ENCODE measurements around the gene RALBP1. TPM values are rescaled to one million over a fixed set of nuclear protein-coding genes. Genes with fewer than 3 reads are reported as not detected.

RALBP1 gene
- total RNA-seq, 1 experiment from 2014 or later: 66.2 TPM

GRCh38 chr18:9436206-9436929 lies 38.9 kb upstream of the RALBP1 start:
- ChIA-PET RAD21 (ENCODE audit: low non-redundant PET in 1 of 2, low total read pairs in 2 of 2, uncharacterized antibody in 2 of 2, unreplicated experiment in 2 of 2) (no interaction called here), POLR2A (no interaction called here), CTCF (no interaction called here)
- no peak for TF ChIP-seq FOSL1 (IDR thresholded peaks at IDR 0.05; ENCODE audit: low read depth)
- TF ChIP-seq CBX3 (IDR thresholded peaks at IDR 0.05; ENCODE audit: low read depth): no peak
- TF ChIP-seq TCF7L2 (IDR thresholded peaks at IDR 0.05; ENCODE audit: borderline replicate concordance, extremely low read depth, insufficient read depth, insufficient read length): no peak
- no peak for TF ChIP-seq ZFX (IDR thresholded peaks at IDR 0.05)
- no peak for TF ChIP-seq SIN3A (IDR thresholded peaks at IDR 0.05; ENCODE audit: low read depth)
- TF ChIP-seq POLR2AphosphoS5 (IDR thresholded peaks at IDR 0.05; ENCODE audit: low read depth, low read length): no peak
- no peaks in the 10 kb centered on the region for H4K20me1 ChIP-seq (ENCODE audit: insufficient read depth)
- H3K79me2 ChIP-seq (ENCODE audit: insufficient read depth, low read length): no peaks in the 10 kb centered on the region
- no peak for ATAC-seq
- DNase-seq (ENCODE audit: low read depth, low spot score): no peak
- H3K9ac ChIP-seq (ENCODE audit: low read length): no peak overlapping the region
- no peak overlapping the region for H3K4me2 ChIP-seq (ENCODE audit: low read length)
- intact Hi-C loops (cut with micrococcal nuclease): no loop called here
- H3K27me3 ChIP-seq (ENCODE audit: insufficient read depth, low read length): no peaks in the 10 kb centered on the region
- no peak overlapping the region for H3K27ac ChIP-seq (ENCODE audit: low read depth, low read length)
- no peaks in the 10 kb centered on the region for H3K9me2 ChIP-seq (ENCODE audit: insufficient read depth)
- no TSS peak for BruUV-seq (replicated peaks)
- H3K9me3 ChIP-seq (ENCODE audit: control insufficient read depth in 1 of 2, insufficient read depth in 1 of 2, low read depth in 1 of 2, low read length in 2 of 2): no peaks in the 10 kb centered on the region
- no peaks in the 10 kb centered on the region for H3K36me3 ChIP-seq (ENCODE audit: control insufficient read depth in 1 of 2, insufficient read depth in 2 of 2, low read length in 2 of 2)
- H3K4me1 ChIP-seq (ENCODE audit: control insufficient read depth in 1 of 2, insufficient read depth in 2 of 2, low read length in 2 of 2): no peaks in the 10 kb centered on the region
- H2AFZ ChIP-seq (ENCODE audit: low read depth, low read length, poor library complexity, severe bottlenecking): no peak overlapping the region
- no peak overlapping the region for H3K4me3 ChIP-seq (replicated peaks in 1 of 2; ENCODE audit: low read depth in 1 of 2, low read length in 2 of 2)

GRCh38 chr18:9437021-9437437 lies 38.3 kb upstream of the RALBP1 start:
- Histone ChIP-seq H3K9me2 (ENCODE audit: insufficient read depth) (no peaks in the 10 kb centered on the region), H3K27ac (ENCODE audit: low read depth, low read length) (no peak overlapping the region), H3K4me1 (ENCODE audit: control insufficient read depth in 1 of 2, insufficient read depth in 2 of 2, low read length in 2 of 2) (no peaks in the 10 kb centered on the region), H3K9ac (ENCODE audit: low read length) (no peak overlapping the region), H4K20me1 (ENCODE audit: insufficient read depth) (no peaks in the 10 kb centered on the region), H2AFZ (ENCODE audit: low read depth, low read length, poor library complexity, severe bottlenecking) (no peak overlapping the region), H3K9me3 (ENCODE audit: control insufficient read depth in 1 of 2, insufficient read depth in 1 of 2, low read depth in 1 of 2, low read length in 2 of 2) (no peaks in the 10 kb centered on the region), H3K4me2 (ENCODE audit: low read length) (no peak overlapping the region), H3K4me3 (replicated peaks in 1 of 2; ENCODE audit: low read depth in 1 of 2, low read length in 2 of 2) (no peak overlapping the region), H3K27me3 (ENCODE audit: insufficient read depth, low read length) (no peaks in the 10 kb centered on the region), H3K79me2 (ENCODE audit: insufficient read depth, low read length) (no peaks in the 10 kb centered on the region), H3K36me3 (ENCODE audit: control insufficient read depth in 1 of 2, insufficient read depth in 2 of 2, low read length in 2 of 2) (no peaks in the 10 kb centered on the region)
- intact Hi-C loops (cut with micrococcal nuclease): no loop called here
- ATAC-seq: no peak
- no peak for TF ChIP-seq EZH2phosphoT487 (IDR thresholded peaks at IDR 0.05; ENCODE audit: borderline replicate concordance)
- ChIA-PET RAD21 (ENCODE audit: low non-redundant PET in 1 of 2, low total read pairs in 2 of 2, uncharacterized antibody in 2 of 2, unreplicated experiment in 2 of 2) (no interaction called here), POLR2A (no interaction called here), CTCF (no interaction called here)
- no peak for DNase-seq (ENCODE audit: low read depth, low spot score)
- BruUV-seq (replicated peaks): no TSS peak
